Liver (tissue), 9 donors: ENCODE results near the gene ZP4. TPM values are rescaled to one million over a fixed set of nuclear protein-coding genes. Genes with fewer than 3 reads are reported as not detected.

ENCODE experiments used
- DNase-seq: peaks from one replicate; pipeline ENCODE4 v3.0.0-alpha.2; 2017; ENCODE audit warnings: low spot score
- H3K27ac ChIP-seq, 2 donors: one replicate each; pipeline ENCODE4 v1.7.0; 2013; ENCODE audit warnings: inconsistent platforms in 2 of 2, low read length in 2 of 2, control low read depth in 1 of 2, low read depth in 1 of 2, mild to moderate bottlenecking in 1 of 2
- H3K27me3 ChIP-seq, 4 donors: one replicate each; pipeline versions ENCODE4 v1.6.1 to v1.7.0; 2013; ENCODE audit warnings: low read length in 3 of 4, inconsistent platforms in 1 of 4, mild to moderate bottlenecking in 1 of 4, moderate library complexity in 1 of 4; ENCODE audit not compliant: control insufficient read depth in 4 of 4, insufficient read depth in 4 of 4
- H3K36me3 ChIP-seq, 4 donors: one replicate each; pipeline versions ENCODE4 v1.6.1 to v1.7.0; 2013; ENCODE audit warnings: low read length in 3 of 4, mild to moderate bottlenecking in 3 of 4, low read depth in 1 of 4, moderate library complexity in 1 of 4; ENCODE audit not compliant: control insufficient read depth in 4 of 4, insufficient read depth in 3 of 4
- H3K4me1 ChIP-seq, 4 donors: one replicate each; pipeline versions ENCODE4 v1.6.1 to v1.7.0; 2013; ENCODE audit warnings: low read length in 3 of 4, mild to moderate bottlenecking in 3 of 4, moderate library complexity in 1 of 4; ENCODE audit not compliant: control insufficient read depth in 4 of 4, insufficient read depth in 4 of 4
- H3K4me3 ChIP-seq, 3 donors: one replicate each; pipeline versions ENCODE4 v1.6.1 to v1.7.0; 2013; ENCODE audit warnings: low read length in 3 of 3, control low read depth in 1 of 3, low read depth in 1 of 3, mild to moderate bottlenecking in 1 of 3
- H3K9ac ChIP-seq, 2 donors: one replicate each; pipeline ENCODE4 v1.7.0; 2013; ENCODE audit warnings: low read length in 2 of 2, mild to moderate bottlenecking in 2 of 2, moderate library complexity in 2 of 2, control low read depth in 1 of 2, low read depth in 1 of 2
- H3K9me3 ChIP-seq, 4 donors: one replicate each; pipeline versions ENCODE4 v1.6.1 to v1.7.0; 2013; ENCODE audit warnings: low read length in 3 of 4; ENCODE audit not compliant: control insufficient read depth in 4 of 4
- ATF3 ChIP-seq: IDR thresholded peaks from 2 replicates; pipeline ENCODE4 v1.6.1; 2016; ENCODE audit warnings: antibody characterized with exemption
- EGR1 ChIP-seq, 2 donors: IDR thresholded peaks; 2 replicates each; pipeline ENCODE4 v1.6.1; 2016 to 2018; ENCODE audit warnings: antibody characterized with exemption in 2 of 2, low read depth in 2 of 2
- FOXA1 ChIP-seq: IDR thresholded peaks from 2 replicates; pipeline ENCODE4 v1.6.1; 2016; ENCODE audit warnings: antibody characterized with exemption
- FOXA2 ChIP-seq: IDR thresholded peaks from 2 replicates; pipeline ENCODE4 v1.6.1; 2016; ENCODE audit warnings: antibody characterized with exemption
- GABPA ChIP-seq, 2 donors: IDR thresholded peaks in 1 of 2; conservative IDR thresholded peaks in 1 of 2; 2 replicates each; pipeline ENCODE4 v1.6.1; 2016; ENCODE audit warnings: antibody characterized with exemption in 2 of 2, mild to moderate bottlenecking in 1 of 2, moderate library complexity in 1 of 2
- HNF4A ChIP-seq, 2 donors: conservative IDR thresholded peaks; 2 replicates each; pipeline ENCODE4 v1.6.1; 2016; ENCODE audit warnings: antibody characterized with exemption in 2 of 2, mild to moderate bottlenecking in 2 of 2
- HNF4G ChIP-seq: IDR thresholded peaks from 2 replicates; pipeline ENCODE4 v1.6.1; 2016; ENCODE audit warnings: antibody characterized with exemption
- JUND ChIP-seq, 2 donors: IDR thresholded peaks; 2 replicates each; pipeline ENCODE4 v1.6.1; 2016; ENCODE audit warnings: antibody characterized with exemption in 2 of 2
- NR2F2 ChIP-seq: IDR thresholded peaks from 2 replicates; pipeline ENCODE4 v1.6.1; 2016; ENCODE audit warnings: antibody characterized with exemption
- RAD21 ChIP-seq, 2 donors: IDR thresholded peaks; 2 replicates each; pipeline ENCODE4 v1.6.1; 2016; ENCODE audit warnings: antibody characterized with exemption in 2 of 2, mild to moderate bottlenecking in 2 of 2
- REST ChIP-seq: IDR thresholded peaks from 2 replicates; pipeline ENCODE4 v1.6.1; 2016; ENCODE audit warnings: antibody characterized with exemption, mild to moderate bottlenecking
- RXRA ChIP-seq, 2 donors: IDR thresholded peaks; 2 replicates each; pipeline ENCODE4 v1.6.1; 2017 to 2018; ENCODE audit warnings: antibody characterized with exemption in 2 of 2, mild to moderate bottlenecking in 1 of 2
- SP1 ChIP-seq: IDR thresholded peaks from 2 replicates; pipeline ENCODE4 v1.6.1; 2018; ENCODE audit warnings: antibody characterized with exemption, mild to moderate bottlenecking
- TAF1 ChIP-seq: conservative IDR thresholded peaks from 2 replicates; pipeline ENCODE4 v1.6.1; 2016; ENCODE audit warnings: antibody characterized with exemption, mild to moderate bottlenecking
- YY1 ChIP-seq: IDR thresholded peaks from 2 replicates; pipeline ENCODE4 v1.6.1; 2016; ENCODE audit warnings: antibody characterized with exemption, mild to moderate bottlenecking
- WGBS: extraction: QIAGEN DNeasy Blood & Tissue Kit; methylation state at CpG from one replicate; pipeline ENCODE4 v1.1.7; 2013; 5-methylcytosine and 5-hydroxymethylcytosine counted together
- polyA plus RNA-seq, 2 donors: library from polyadenylated mRNA; stranded (reverse) in 1 of 2; unstranded in 1 of 2; fragments of 200-250 nt in 1 of 2; fragments of >200 nt in 1 of 2; fragmentation: Nextera tagmentation in 1 of 2; extraction: Ambion mirVana in 1 of 2; gene quantifications; one replicate each; pipeline versions ENCODE4 v1.2.1 to v1.2.3, GENCODE V29; 2013 to 2015
- total RNA-seq, 2 donors: library from RNA; depleted of rRNA; stranded (reverse); fragments of >200 nt; gene quantifications; one replicate each; pipeline ENCODE4 v1.2.3, GENCODE V29; 2014
- TF ChIP-seq, protein P1 (sequence below): fragments of 150-350 bp; IDR thresholded peaks from 2 replicates; pipeline ENCODE4 v1.5.1; 2017; ENCODE audit warnings: improper control_type of control experiment, low read depth, low read length; ENCODE audit not compliant: missing input control
- TF ChIP-seq, protein P2 (sequence below): IDR thresholded peaks from 2 replicates; pipeline ENCODE4 v1.6.1; 2016; ENCODE audit warnings: antibody characterized with exemption
- TF ChIP-seq, protein P3 (sequence below): IDR thresholded peaks from 2 replicates; pipeline ENCODE4 v1.6.1; 2016; ENCODE audit warnings: antibody characterized with exemption
- donor health status: healthy.
- donor health status: healthy.
- donor health status: healthy.
- donor health status: healthy.
- donor health status: healthy.

The ZP4 gene
- total and polyA plus RNA-seq, 4 donors = not detected

GRCh38 chr1:237901299-237901934, 10.7 kb upstream of the ZP4 start:
- H3K36me3 ChIP-seq = no peaks in the 10 kb centered on the region
- no peaks in the 10 kb centered on the region for H3K27me3 ChIP-seq
- H3K4me3 ChIP-seq = no peak overlapping the region
- no peak overlapping the region for H3K27ac ChIP-seq
- TF ChIP-seq HNF4A (conservative IDR thresholded peaks at IDR 0.05) (no peak), GABPA (IDR thresholded peaks at IDR 0.05 in 1 of 2, conservative IDR thresholded peaks at IDR 0.05 in 1 of 2) (no peak), NR2F2 (no peak), SP1 (no peak), RAD21 (IDR thresholded peaks at IDR 0.05) (peak; percentile 9 to 43)
- TF ChIP-seq, protein P1, sequence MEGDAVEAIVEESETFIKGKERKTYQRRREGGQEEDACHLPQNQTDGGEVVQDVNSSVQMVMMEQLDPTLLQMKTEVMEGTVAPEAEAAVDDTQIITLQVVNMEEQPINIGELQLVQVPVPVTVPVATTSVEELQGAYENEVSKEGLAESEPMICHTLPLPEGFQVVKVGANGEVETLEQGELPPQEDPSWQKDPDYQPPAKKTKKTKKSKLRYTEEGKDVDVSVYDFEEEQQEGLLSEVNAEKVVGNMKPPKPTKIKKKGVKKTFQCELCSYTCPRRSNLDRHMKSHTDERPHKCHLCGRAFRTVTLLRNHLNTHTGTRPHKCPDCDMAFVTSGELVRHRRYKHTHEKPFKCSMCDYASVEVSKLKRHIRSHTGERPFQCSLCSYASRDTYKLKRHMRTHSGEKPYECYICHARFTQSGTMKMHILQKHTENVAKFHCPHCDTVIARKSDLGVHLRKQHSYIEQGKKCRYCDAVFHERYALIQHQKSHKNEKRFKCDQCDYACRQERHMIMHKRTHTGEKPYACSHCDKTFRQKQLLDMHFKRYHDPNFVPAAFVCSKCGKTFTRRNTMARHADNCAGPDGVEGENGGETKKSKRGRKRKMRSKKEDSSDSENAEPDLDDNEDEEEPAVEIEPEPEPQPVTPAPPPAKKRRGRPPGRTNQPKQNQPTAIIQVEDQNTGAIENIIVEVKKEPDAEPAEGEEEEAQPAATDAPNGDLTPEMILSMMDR = peak; percentile 20
- no peak for DNase-seq
- no peak overlapping the region for H3K9ac ChIP-seq
- no peaks in the 10 kb centered on the region for H3K9me3 ChIP-seq
- H3K4me1 ChIP-seq = no peaks in the 10 kb centered on the region
- WGBS = 66% methylated on average over 5 of the region's 5 CpGs

- Histone ChIP-seq H3K9me3 (no peaks in the 10 kb centered on the region), H3K27me3 (no peaks in the 10 kb centered on the region), H3K4me3 (no peak overlapping the region), H3K27ac (no peak overlapping the region), H3K4me1 (no peaks in the 10 kb centered on the region), H3K9ac (no peak overlapping the region), H3K36me3 (no peaks in the 10 kb centered on the region)
- no peak for DNase-seq
- no peak for TF ChIP-seq EGR1 (IDR thresholded peaks at IDR 0.05; ENCODE audit: low read depth in 2 of 2)
- TF ChIP-seq, protein P2, sequence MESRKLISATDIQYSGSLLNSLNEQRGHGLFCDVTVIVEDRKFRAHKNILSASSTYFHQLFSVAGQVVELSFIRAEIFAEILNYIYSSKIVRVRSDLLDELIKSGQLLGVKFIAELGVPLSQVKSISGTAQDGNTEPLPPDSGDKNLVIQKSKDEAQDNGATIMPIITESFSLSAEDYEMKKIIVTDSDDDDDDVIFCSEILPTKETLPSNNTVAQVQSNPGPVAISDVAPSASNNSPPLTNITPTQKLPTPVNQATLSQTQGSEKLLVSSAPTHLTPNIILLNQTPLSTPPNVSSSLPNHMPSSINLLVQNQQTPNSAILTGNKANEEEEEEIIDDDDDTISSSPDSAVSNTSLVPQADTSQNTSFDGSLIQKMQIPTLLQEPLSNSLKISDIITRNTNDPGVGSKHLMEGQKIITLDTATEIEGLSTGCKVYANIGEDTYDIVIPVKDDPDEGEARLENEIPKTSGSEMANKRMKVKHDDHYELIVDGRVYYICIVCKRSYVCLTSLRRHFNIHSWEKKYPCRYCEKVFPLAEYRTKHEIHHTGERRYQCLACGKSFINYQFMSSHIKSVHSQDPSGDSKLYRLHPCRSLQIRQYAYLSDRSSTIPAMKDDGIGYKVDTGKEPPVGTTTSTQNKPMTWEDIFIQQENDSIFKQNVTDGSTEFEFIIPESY = no peak
- TF ChIP-seq YY1 = no peak
- no peak for TF ChIP-seq GABPA (IDR thresholded peaks at IDR 0.05 in 1 of 2, conservative IDR thresholded peaks at IDR 0.05 in 1 of 2)
- no peak for TF ChIP-seq FOXA1
- no peak for TF ChIP-seq RAD21 (IDR thresholded peaks at IDR 0.05)
- no peak for TF ChIP-seq HNF4A (conservative IDR thresholded peaks at IDR 0.05)
- TF ChIP-seq, protein P3, sequence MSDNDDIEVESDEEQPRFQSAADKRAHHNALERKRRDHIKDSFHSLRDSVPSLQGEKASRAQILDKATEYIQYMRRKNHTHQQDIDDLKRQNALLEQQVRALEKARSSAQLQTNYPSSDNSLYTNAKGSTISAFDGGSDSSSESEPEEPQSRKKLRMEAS = no peak
- TF ChIP-seq FOXA2 = no peak
- no peak for TF ChIP-seq JUND (IDR thresholded peaks at IDR 0.05)
- TF ChIP-seq TAF1 = no peak
- no peak for TF ChIP-seq RXRA (IDR thresholded peaks at IDR 0.05)
- TF ChIP-seq HNF4G = no peak
- TF ChIP-seq ATF3 = no peak
- TF ChIP-seq REST = no peak
- TF ChIP-seq, protein P1 = no peak
- TF ChIP-seq NR2F2 = no peak
Observed at GRCh38 chr1:237895630-237896029, 4.9 kb upstream of the ZP4 start.
